ENCODE results near the gene KCNT2.

GRCh38 chr1:196594700-196595099 is 13.5 kb downstream of the KCNT2 start:
- no peak for TF ChIP-seq RAD21 (conservative IDR thresholded peaks at IDR 0.05)
- TF ChIP-seq EZH2 (IDR thresholded peaks at IDR 0.05; ENCODE audit: borderline replicate concordance, insufficient read depth, low read length, poor library complexity, severe bottlenecking): no peak
- no peak for TF ChIP-seq TAF1 (IDR thresholded peaks at IDR 0.05; ENCODE audit: low read depth)
- TF ChIP-seq CTCF (IDR thresholded peaks at IDR 0.05; ENCODE audit: poor library complexity, severe bottlenecking): no peak
- no peak for TF ChIP-seq POLR2AphosphoS5 (IDR thresholded peaks at IDR 0.05)
- no peak for TF ChIP-seq EP300 (conservative IDR thresholded peaks at IDR 0.05; ENCODE audit: poor library complexity, severe bottlenecking)
- no peak for TF ChIP-seq REST (IDR thresholded peaks at IDR 0.05; ENCODE audit: borderline replicate concordance)

All from neural cell (in vitro differentiated cells).